SU-DHL-6 (cell line): ENCODE data around the gene PTPN1.

Experiments used
- CTCF ChIP-seq: fragments of 200-600 bp; sonication (generic); IDR thresholded peaks from one replicate; pipeline ENCODE4 v1.5.1; 2017; ENCODE audit warnings: antibody characterized with exemption, mild to moderate bottlenecking, low read length, moderate library complexity; ENCODE audit not compliant: insufficient read depth, poor library complexity, severe bottlenecking
- EZH2phosphoT487 ChIP-seq: fragments of 200-600 bp; sonication (generic), shearing (Covaris generic); conservative IDR thresholded peaks from 2 replicates; pipeline ENCODE4 v1.6.1; 2018; ENCODE audit warnings: mild to moderate bottlenecking, antibody characterized with exemption, low read length, moderate library complexity, mixed read lengths

GRCh38 chr20:50516180-50516934 lies 6.2 kb downstream of the PTPN1 start:
- TF ChIP-seq CTCF: no peak
- no peak for TF ChIP-seq EZH2phosphoT487
